ENCODE results near the gene FGF9.
A peak's percentile ranks its signal among the peaks of the same experiment; 100 is the strongest.

The FGF9 gene

GRCh38 chr13:21675095-21675991 is 4.5 kb downstream of the FGF9 start:
- Histone ChIP-seq H3K4me3 (ENCODE audit: low read depth, low read length) (no peak overlapping the region), H3K27me3 (ENCODE audit: insufficient read depth, low read depth, severe bottlenecking) (peaks cover 98% of the 10 kb centered on the region)

GRCh38 chr13:21676611-21677021 is 5.7 kb downstream of the FGF9 start:
- Histone ChIP-seq H3K27me3 (ENCODE audit: insufficient read depth, low read depth, severe bottlenecking) (peaks cover 98% of the 10 kb centered on the region), H3K9me3 (ENCODE audit: severe bottlenecking) (peaks cover 11% of the 10 kb centered on the region)

More at GRCh38 chr13:21675095-21675991, 4.5 kb downstream of the FGF9 start:
- H3K36me3 ChIP-seq: no peaks in the 10 kb centered on the region
- no peak overlapping the region for H3K27ac ChIP-seq
- TF ChIP-seq CTCF (IDR thresholded peaks at IDR 0.05; ENCODE audit: low read depth, low read length): no peak
- no peak for DNase-seq
- peaks cover 11% of the 10 kb centered on the region for H3K9me3 ChIP-seq (ENCODE audit: severe bottlenecking)

DNA sequence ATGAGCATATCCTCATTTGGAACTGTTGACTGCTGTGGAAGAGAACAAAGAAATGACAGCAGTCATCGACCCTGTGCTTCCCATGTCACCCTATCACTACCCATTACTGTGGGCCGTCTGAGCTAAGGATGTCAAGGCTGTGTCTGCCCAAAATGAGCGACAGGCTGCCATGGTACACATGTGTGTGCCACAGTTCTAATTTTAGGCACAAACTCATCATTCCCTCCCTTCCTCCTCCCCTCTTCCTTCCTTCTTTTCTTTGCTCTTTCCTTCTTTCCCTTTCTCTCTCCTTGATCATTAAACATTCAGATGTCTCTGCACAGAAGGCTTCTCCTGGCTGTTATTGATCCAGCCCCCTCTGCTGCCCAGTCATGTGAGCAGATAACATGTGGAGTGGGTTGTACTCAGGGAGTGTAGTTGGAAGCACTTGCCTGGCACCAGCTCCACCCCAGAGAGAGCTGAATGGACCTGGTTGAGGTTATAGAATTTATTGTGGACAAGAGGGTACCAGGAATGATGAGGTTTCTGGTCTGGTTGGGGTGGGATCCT is 6.3 kb downstream of the FGF9 start:
- peaks cover 6% of the 10 kb centered on the region for H3K9me3 ChIP-seq (ENCODE audit: severe bottlenecking)
- peaks cover 96% of the 10 kb centered on the region for H3K27me3 ChIP-seq (ENCODE audit: insufficient read depth, low read depth, severe bottlenecking)
- H3K4me3 ChIP-seq (ENCODE audit: low read depth, low read length): no peak overlapping the region
- no peak overlapping the region for H3K27ac ChIP-seq
- no peak for DNase-seq
- no peak for TF ChIP-seq CTCF (IDR thresholded peaks at IDR 0.05; ENCODE audit: low read depth, low read length)
- H3K36me3 ChIP-seq: no peaks in the 10 kb centered on the region

More at GRCh38 chr13:21676611-21677021, 5.7 kb downstream of the FGF9 start:
- DNase-seq: no peak
- no peak overlapping the region for H3K27ac ChIP-seq
- no peaks in the 10 kb centered on the region for H3K36me3 ChIP-seq
- 0 out of 2 replicates have a peak, but pooled peaks have one; percentile 23 for TF ChIP-seq CTCF (IDR thresholded peaks at IDR 0.05; ENCODE audit: low read depth, low read length)
- H3K4me3 ChIP-seq (ENCODE audit: low read depth, low read length): no peak overlapping the region

GRCh38 chr13:21683034-21683733 is 12.3 kb downstream of the FGF9 start:
- no peak overlapping the region for H3K4me3 ChIP-seq (ENCODE audit: low read depth, low read length)
- H3K9me3 ChIP-seq (ENCODE audit: severe bottlenecking): no peaks in the 10 kb centered on the region
- no peak for DNase-seq
- no peak overlapping the region for H3K27ac ChIP-seq
- H3K27me3 ChIP-seq (ENCODE audit: insufficient read depth, low read depth, severe bottlenecking): peaks cover 96% of the 10 kb centered on the region
- no peak for TF ChIP-seq CTCF (IDR thresholded peaks at IDR 0.05; ENCODE audit: low read depth, low read length)
- no peaks in the 10 kb centered on the region for H3K36me3 ChIP-seq

GRCh38 chr13:21684576-21684975 is 13.7 kb downstream of the FGF9 start:
- Histone ChIP-seq H3K27me3 (ENCODE audit: insufficient read depth, low read depth, severe bottlenecking) (peaks cover 96% of the 10 kb centered on the region), H3K9me3 (ENCODE audit: severe bottlenecking) (no peaks in the 10 kb centered on the region), H3K36me3 (no peaks in the 10 kb centered on the region), H3K4me3 (ENCODE audit: low read depth, low read length) (no peak overlapping the region), H3K27ac (no peak overlapping the region)
- no peak for TF ChIP-seq CTCF (IDR thresholded peaks at IDR 0.05; ENCODE audit: low read depth, low read length)
- DNase-seq: no peak

All from WERI-Rb-1 (cell line).